Neural progenitor cell (in vitro differentiated cells): ENCODE data around the gene RPS6KA5. TPM values are rescaled to one million over a fixed set of nuclear protein-coding genes. Genes with fewer than 3 reads are reported as not detected.

Experiments used
- DNase-seq: peaks from one replicate; pipeline ENCODE4 v3.0.0-alpha.2; 2016; ENCODE audit warnings: low spot score
- H2AFZ ChIP-seq: fragments of 200-600 bp; sonication (generic); replicated peaks from 2 replicates; pipeline ENCODE4 v1.6.1; 2016; ENCODE audit warnings: antibody characterized with exemption
- H3F3A ChIP-seq: fragments of 200-600 bp; sonication (generic); 2 replicates; pipeline ENCODE4 v1.6.1; 2016; ENCODE audit warnings: antibody characterized with exemption, low read depth
- H3K27ac ChIP-seq: fragments of 200-600 bp; sonication (generic); 2 replicates; pipeline ENCODE4 v1.5.1; 2016; ENCODE audit warnings: mild to moderate bottlenecking
- H3K27me3 ChIP-seq: fragments of 200-600 bp; sonication (generic); 2 replicates; pipeline ENCODE4 v1.6.1; 2016; ENCODE audit warnings: mild to moderate bottlenecking, moderate library complexity
- H3K36me3 ChIP-seq: fragments of 200-600 bp; sonication (generic); 2 replicates; pipeline ENCODE4 v1.5.1; 2016
- H3K4me1 ChIP-seq: fragments of 200-600 bp; sonication (generic); 2 replicates; pipeline ENCODE4 v1.6.1; 2016; ENCODE audit warnings: mixed run types
- H3K4me2 ChIP-seq: fragments of 200-600 bp; sonication (generic); 2 replicates; pipeline ENCODE4 v1.6.1; 2016
- H3K4me3 ChIP-seq: fragments of 200-600 bp; sonication (generic); 2 replicates; pipeline ENCODE4 v1.5.1; 2016
- H3K79me2 ChIP-seq: fragments of 200-600 bp; sonication (generic); 2 replicates; pipeline ENCODE4 v1.6.1; 2016; ENCODE audit warnings: low read depth
- H3K9ac ChIP-seq: fragments of 200-600 bp; sonication (generic); 2 replicates; pipeline ENCODE4 v1.6.1; 2016
- H3K9me3 ChIP-seq: fragments of 200-600 bp; sonication (generic); 2 replicates; pipeline ENCODE4 v1.5.1; 2016; ENCODE audit warnings: low read depth
- H4K20me1 ChIP-seq: fragments of 200-600 bp; sonication (generic); 2 replicates; pipeline ENCODE4 v1.6.1; 2016; ENCODE audit warnings: low read depth
- H3K27ac Mint-ChIP-seq: 3 replicates; pipeline ENCODE4 v1.8.0; 2021; ENCODE audit warnings: mixed read lengths
- H3K27me3 Mint-ChIP-seq: 2 replicates; pipeline ENCODE4 v1.8.0; 2022; ENCODE audit warnings: low read depth, mild to moderate bottlenecking, inconsistent platforms, moderate library complexity, mixed read lengths; ENCODE audit not compliant: insufficient read depth
- H3K36me3 Mint-ChIP-seq: 3 replicates; pipeline ENCODE4 v1.8.0; 2021; ENCODE audit warnings: mixed read lengths
- H3K4me1 Mint-ChIP-seq: 3 replicates; pipeline ENCODE4 v1.8.0; 2021; ENCODE audit warnings: mixed read lengths
- H3K4me3 Mint-ChIP-seq: 3 replicates; pipeline ENCODE4 v1.8.0; 2021; ENCODE audit warnings: mild to moderate bottlenecking, moderate library complexity, mixed read lengths
- H3K9me3 Mint-ChIP-seq: 3 replicates; pipeline ENCODE4 v1.8.0; 2020; ENCODE audit warnings: mixed read lengths
- CTCF ChIP-seq: fragments of 200-600 bp; sonication (generic); IDR thresholded peaks from 2 replicates; pipeline ENCODE4 v1.5.1; 2017; ENCODE audit warnings: antibody characterized with exemption, mild to moderate bottlenecking
- EZH2 ChIP-seq: fragments of 200-600 bp; sonication (generic); IDR thresholded peaks from 2 replicates; pipeline ENCODE4 v1.6.1; 2017; ENCODE audit warnings: antibody characterized with exemption, mild to moderate bottlenecking, moderate library complexity
- EZH2phosphoT487 ChIP-seq: fragments of 200-600 bp; sonication (generic); IDR thresholded peaks from 2 replicates; pipeline ENCODE4 v1.6.1; 2017; ENCODE audit warnings: antibody characterized with exemption
- total RNA-seq: library from RNA; depleted of rRNA; stranded (reverse); fragments of >200 nt; gene quantifications from 2 replicates; pipeline ENCODE4 v1.2.3, GENCODE V29; 2015; ENCODE audit warnings: low replicate concordance

The RPS6KA5 gene
- total RNA-seq, 1 donor from 2014 or later = 8.3 TPM

- H3K9ac ChIP-seq = no peak overlapping the region
- TF ChIP-seq EZH2 (no peak), EZH2phosphoT487 (no peak), CTCF (no peak)
- no peaks in the 10 kb centered on the region for H3K9me3 Mint-ChIP-seq
- no peaks in the 10 kb centered on the region for H3K4me1 ChIP-seq
- no peaks in the 10 kb centered on the region for H3K4me1 Mint-ChIP-seq
- no peak for DNase-seq
- no peaks in the 10 kb centered on the region for H3K79me2 ChIP-seq
- no peaks in the 10 kb centered on the region for H3K9me3 ChIP-seq
- H3K27me3 ChIP-seq = no peaks in the 10 kb centered on the region
- H3K27ac ChIP-seq = no peak overlapping the region
- H3K4me3 ChIP-seq = no peak overlapping the region
- H3K4me2 ChIP-seq = no peak overlapping the region
- H3K27ac Mint-ChIP-seq = no peak overlapping the region
- no peaks in the 10 kb centered on the region for H4K20me1 ChIP-seq
- no peak overlapping the region for H2AFZ ChIP-seq
- H3F3A ChIP-seq = peaks cover 11% of the 10 kb centered on the region
- H3K36me3 ChIP-seq = no peaks in the 10 kb centered on the region
- H3K27me3 Mint-ChIP-seq = peaks cover 2% of the 10 kb centered on the region
- H3K4me3 Mint-ChIP-seq = no peak overlapping the region
- H3K36me3 Mint-ChIP-seq = no peaks in the 10 kb centered on the region
Observed at GRCh38 chr14:91065266-91065665, 4.8 kb upstream of the RPS6KA5 start.

- Mint-ChIP-seq H3K9me3 (no peaks in the 10 kb centered on the region), H3K4me1 (peaks cover 6% of the 10 kb centered on the region), H3K27me3 (peaks cover 2% of the 10 kb centered on the region), H3K27ac (no peak overlapping the region), H3K4me3 (no peak overlapping the region), H3K36me3 (no peaks in the 10 kb centered on the region)
- H3K4me1 ChIP-seq = peaks cover 5% of the 10 kb centered on the region
- no peak overlapping the region for H2AFZ ChIP-seq
- H3K9me3 ChIP-seq = no peaks in the 10 kb centered on the region
- H3K36me3 ChIP-seq = no peaks in the 10 kb centered on the region
- no peak for TF ChIP-seq CTCF
- TF ChIP-seq EZH2phosphoT487 = no peak
- TF ChIP-seq EZH2 = no peak
- H3F3A ChIP-seq = peaks cover 19% of the 10 kb centered on the region
- no peaks in the 10 kb centered on the region for H3K27me3 ChIP-seq
- DNase-seq = no peak
- H3K27ac ChIP-seq = no peak overlapping the region
- H3K4me3 ChIP-seq = no peak overlapping the region
- H3K4me2 ChIP-seq = no peak overlapping the region
- H3K9ac ChIP-seq = no peak overlapping the region
- H4K20me1 ChIP-seq = no peaks in the 10 kb centered on the region
- H3K79me2 ChIP-seq = peaks cover 17% of the 10 kb centered on the region
Observed at GRCh38 chr14:91063119-91063518, 2.7 kb upstream of the RPS6KA5 start.

- Histone ChIP-seq H3K36me3 (no peaks in the 10 kb centered on the region), H3K4me3 (no peak overlapping the region), H3K4me2 (no peak overlapping the region), H3K9me3 (no peaks in the 10 kb centered on the region), H3K9ac (no peak overlapping the region), H3K4me1 (peaks cover 5% of the 10 kb centered on the region), H2AFZ (no peak overlapping the region), H3K27ac (no peak overlapping the region), H3K79me2 (peaks cover 17% of the 10 kb centered on the region), H4K20me1 (no peaks in the 10 kb centered on the region), H3K27me3 (no peaks in the 10 kb centered on the region), H3F3A (peaks cover 19% of the 10 kb centered on the region)
- H3K4me1 Mint-ChIP-seq = peaks cover 6% of the 10 kb centered on the region
- peaks cover 2% of the 10 kb centered on the region for H3K27me3 Mint-ChIP-seq
- no peaks in the 10 kb centered on the region for H3K36me3 Mint-ChIP-seq
- no peaks in the 10 kb centered on the region for H3K9me3 Mint-ChIP-seq
- H3K27ac Mint-ChIP-seq = no peak overlapping the region
- H3K4me3 Mint-ChIP-seq = no peak overlapping the region
- no peak for DNase-seq
- TF ChIP-seq EZH2 (no peak), CTCF (no peak), EZH2phosphoT487 (no peak)
Observed at GRCh38 chr14:91062600-91062999, 2.2 kb upstream of the RPS6KA5 start.
